T-helper 1 cell treated with Interleukin-12 subunit alpha and Interleukin-12 subunit beta and Interleukin-4 antibody, amounts not matched to agents 30 ng/mL and 1 ng/mL, for 36 hours (primary cell): ENCODE measurements around the gene TBC1D4. TPM values are rescaled to one million over a fixed set of nuclear protein-coding genes. Genes with fewer than 3 reads are reported as not detected.
"Not testable (repeated sequence)": the region's sequence is repeated elsewhere in the genome, so short reads cannot be mapped to it uniquely, and the experiment has no call there.

Experiments
- intact Hi-C: fragments of 100-400 bp; cut with micrococcal nuclease; formaldehyde crosslinking; loops from one replicate; pipeline ENCODE4 v1.15.1; 2024
- total RNA-seq: library from RNA; stranded (reverse); gene quantifications from 2 replicates; pipeline ENCODE4 v1.2.3, GENCODE V29; 2022

The TBC1D4 gene
- total RNA-seq, 1 donor from 2014 or later, result 11.9 TPM

- intact Hi-C loops, result no loop called here
Measured at GRCh38 chr13:75303263-75303662, 178.7 kb downstream of the TBC1D4 start.

DNA sequence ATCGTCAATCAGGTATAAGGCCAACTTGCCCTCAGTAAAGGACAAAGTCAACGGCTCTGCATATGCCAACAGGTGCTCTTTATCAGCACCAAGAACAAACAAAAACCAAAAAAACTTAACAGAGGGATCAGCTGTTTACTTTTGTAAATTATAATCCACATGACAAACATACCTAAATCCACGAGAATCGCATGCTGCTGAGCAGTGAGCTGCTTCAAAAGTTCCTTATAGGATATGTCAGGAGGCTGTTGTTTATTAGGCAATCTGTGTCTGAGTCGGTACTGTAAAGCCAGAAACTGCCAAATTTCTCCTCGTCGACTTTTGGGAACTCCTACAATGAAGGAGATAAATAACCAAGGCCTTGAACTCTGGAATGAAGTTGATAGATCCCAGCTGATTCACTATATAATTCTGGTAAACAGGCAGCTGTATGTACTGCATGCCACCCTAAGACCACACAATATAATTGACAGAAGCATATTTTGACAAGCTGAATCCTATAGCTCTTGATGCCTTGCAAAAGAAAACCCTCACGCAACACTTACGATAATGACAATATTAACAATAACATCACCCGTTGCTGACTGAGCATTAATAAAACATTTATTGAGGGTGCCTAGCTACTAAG is 179.8 kb downstream of the TBC1D4 start:
- intact Hi-C loops, result no loop called here

GRCh38 chr13:75299913-75300862 is 181.8 kb downstream of the TBC1D4 start:
- intact Hi-C loops, result loop anchor here (1.0 to 2.0 kb wide), 3 partner anchors 19 to 65 kb away; no protein-coding TSS in a partner anchor

DNA sequence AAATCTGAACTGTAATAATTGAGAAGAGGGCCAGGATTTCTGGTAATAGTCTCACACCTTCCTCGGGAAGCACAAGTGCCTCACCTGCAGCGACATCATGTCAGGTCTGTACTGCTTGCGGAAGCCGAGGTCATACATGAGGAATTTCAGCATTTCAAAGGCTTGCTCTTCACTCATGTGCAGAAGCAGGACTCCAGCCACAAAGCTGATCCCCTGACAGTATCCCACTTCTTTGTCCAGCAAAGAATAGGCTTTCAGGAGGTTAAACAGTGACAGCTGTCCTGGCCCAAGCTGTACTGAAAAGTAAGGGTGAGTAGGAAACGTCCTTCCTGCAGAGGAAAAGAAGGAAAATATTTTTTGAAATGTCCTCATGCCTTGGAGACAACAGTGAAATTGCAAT is 182.7 kb downstream of the TBC1D4 start:
- intact Hi-C loops, result no loop called here

DNA sequence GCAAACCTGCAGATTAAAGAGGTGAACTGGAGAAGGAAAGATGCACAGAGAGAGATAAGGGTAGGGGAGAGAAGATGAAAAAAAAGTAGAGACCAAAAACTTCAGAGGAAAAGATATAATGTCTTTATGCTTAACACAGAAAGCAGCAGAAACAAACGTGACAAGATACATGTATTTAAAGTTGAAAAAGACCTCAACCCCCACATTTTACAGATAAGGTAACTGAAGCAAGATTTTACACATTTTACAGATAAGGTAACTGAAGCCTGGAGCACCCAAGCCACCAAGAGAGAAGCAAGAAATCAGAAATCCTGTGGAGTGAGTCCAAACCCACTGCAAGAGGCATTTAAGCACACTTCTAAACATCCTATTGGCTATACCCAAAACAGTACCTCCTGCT is 185.3 kb downstream of the TBC1D4 start:
- intact Hi-C loops, result no loop called here

DNA sequence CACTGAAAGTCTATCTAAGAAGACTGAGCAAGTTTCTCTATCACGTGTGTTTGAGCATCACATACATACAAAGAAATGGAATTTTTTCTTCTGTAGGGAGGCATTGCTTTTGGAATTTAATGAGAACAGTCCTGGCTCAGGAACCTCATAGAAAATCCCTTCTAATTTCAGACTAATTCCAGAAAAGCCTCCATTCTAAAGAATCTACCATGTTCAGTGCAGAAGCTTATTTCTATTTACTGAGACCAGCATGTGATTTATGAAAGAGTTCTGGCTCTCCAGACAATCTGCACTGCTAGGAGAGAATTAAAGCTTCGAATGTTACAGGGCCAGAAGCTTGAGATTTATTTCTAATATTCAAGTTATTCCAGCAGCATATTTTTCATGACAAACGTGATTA is 186.8 kb downstream of the TBC1D4 start:
- intact Hi-C loops, result no loop called here

DNA sequence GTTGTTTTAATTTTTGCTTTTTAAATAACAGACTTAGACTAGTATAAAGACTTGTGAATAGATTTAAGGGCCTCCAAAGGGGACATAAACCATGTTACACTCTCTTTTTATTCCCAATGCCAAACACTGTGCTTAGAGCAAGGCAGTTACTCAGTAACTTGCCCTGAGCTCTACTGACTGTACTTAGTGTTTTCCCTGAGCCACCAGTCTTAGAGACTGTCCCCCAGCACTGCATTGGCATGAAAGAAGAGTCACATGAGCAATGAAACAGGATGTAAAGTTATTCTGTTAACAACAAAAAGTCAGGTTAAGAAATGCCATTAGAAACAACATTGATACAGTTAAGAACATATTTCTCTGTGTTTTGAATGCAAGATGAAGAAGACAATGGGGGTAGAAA is 187.9 kb downstream of the TBC1D4 start:
- intact Hi-C loops, result no loop called here

- intact Hi-C loops, result no loop called here
Measured at GRCh38 chr13:75285310-75285709, 196.7 kb downstream of the TBC1D4 start.

DNA sequence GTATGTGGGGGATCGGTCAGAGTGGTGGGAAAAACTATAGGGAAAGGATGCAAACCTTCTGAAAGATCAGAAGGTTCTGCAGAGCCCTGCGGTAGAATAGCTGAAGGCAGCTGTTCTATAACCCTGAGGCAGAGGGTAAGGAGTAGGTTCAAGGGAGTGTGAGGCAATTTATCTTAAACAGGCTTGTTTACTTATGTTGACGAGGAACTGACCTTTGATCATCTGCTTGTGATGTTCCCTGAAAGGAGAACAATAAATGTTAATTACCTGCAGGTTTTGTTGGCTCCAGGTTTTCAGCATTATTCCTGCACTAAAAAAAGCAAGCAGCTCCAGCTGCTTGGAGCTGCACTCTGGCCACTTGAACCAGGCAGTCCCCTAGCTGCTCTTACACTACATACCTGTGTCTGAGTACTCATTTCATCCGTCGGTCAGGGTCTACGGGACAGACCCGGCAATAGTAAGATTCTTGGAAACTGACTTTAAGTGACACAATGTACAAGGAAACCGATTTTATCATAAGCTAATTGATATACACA is 202.1 kb downstream of the TBC1D4 start:
- intact Hi-C loops, result no loop called here

DNA sequence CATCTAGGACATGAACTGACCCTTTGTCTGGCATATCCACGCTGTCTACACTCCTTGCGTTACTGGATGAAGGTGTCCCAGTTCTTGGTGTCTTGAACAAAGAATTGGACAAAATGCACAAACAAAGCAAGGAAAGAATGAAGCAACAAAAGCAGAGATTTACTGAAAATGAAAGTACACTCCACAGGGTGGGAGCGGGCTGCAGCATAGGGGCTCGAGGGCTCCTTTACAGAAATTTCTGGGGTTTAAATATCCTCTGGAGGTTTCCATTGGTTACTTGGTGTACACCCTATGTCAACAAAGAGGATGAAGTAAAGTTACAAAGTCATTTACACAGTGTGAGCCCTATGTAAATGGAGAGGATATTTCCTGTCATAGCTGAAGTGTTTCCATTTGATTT is 208.3 kb downstream of the TBC1D4 start:
- intact Hi-C loops, result not testable (repeated sequence)

- intact Hi-C loops, result no loop called here
Measured at GRCh38 chr13:75271846-75272245, 210.1 kb downstream of the TBC1D4 start.

DNA sequence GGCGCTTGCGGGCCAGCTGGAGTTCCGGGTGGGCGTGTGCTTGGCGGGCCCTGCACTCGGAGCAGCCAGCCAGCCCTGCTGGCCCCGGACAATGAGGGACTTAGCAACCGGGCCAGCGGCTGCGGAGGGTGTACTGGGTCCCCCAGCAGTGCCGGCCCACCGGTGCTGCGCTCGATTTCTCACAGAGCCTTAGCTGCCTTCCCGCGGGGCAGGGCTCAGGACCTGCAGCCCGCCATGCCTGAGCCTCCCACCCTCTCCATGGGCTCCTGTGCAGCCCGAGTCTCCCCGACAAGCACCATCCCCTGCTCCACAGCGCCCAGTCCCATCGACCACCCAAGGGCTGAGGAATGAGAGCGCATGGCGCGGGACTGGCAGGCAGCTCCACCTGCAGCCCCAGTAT is 213.5 kb downstream of the TBC1D4 start:
- intact Hi-C loops, result not testable (repeated sequence)

DNA sequence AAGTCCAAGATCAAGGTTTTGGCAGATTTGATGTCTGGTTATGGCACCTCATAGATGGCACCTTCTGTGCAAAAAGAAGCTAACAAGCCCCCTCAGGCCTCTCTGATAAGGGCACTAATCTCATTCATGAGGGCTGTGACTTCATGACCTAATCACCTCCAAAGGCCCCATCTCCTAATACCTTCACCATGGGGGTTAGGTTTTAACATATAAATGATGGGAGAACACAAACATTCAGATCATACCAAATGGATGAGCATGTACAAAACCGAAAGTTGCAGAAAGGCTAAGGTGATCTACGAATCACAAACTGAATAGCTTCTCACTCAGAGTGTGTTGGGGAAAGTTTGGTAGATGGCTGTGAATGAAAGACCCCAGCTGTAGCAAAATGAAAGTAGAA is 217.4 kb downstream of the TBC1D4 start:
- intact Hi-C loops, result no loop called here

- intact Hi-C loops, result no loop called here
Measured at GRCh38 chr13:75263741-75264407, 218.1 kb downstream of the TBC1D4 start.

- intact Hi-C loops, result loop anchor here (1.0 kb wide), 1 partner anchor 1423 kb away; no protein-coding TSS in a partner anchor
Measured at GRCh38 chr13:75258159-75258782, 223.7 kb downstream of the TBC1D4 start.

- intact Hi-C loops, result no loop called here
Measured at GRCh38 chr13:75256922-75257321, 225.0 kb downstream of the TBC1D4 start.

DNA sequence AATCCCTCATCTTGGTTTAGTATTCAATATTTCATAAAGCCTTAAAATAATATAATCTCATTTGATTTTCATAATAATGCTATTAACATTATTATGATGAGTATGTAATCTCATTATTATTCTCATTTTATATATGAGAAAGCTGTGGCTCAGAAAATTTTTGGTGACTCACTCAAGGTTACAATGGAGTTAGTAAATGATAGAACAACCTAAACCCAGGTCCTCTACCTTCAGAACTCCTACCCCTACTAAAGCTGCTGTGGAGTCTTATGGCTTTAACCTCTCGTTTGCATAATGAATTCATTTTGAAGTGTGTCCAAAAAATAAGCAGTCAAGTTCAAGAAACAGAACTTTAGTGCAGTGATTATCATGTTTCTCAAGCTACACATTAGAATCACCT is 226.3 kb downstream of the TBC1D4 start:
- intact Hi-C loops, result no loop called here

GRCh38 chr13:75255147-75255546 is 226.8 kb downstream of the TBC1D4 start:
- intact Hi-C loops, result no loop called here

GRCh38 chr13:75251188-75251587 is 230.8 kb downstream of the TBC1D4 start:
- intact Hi-C loops, result no loop called here

- intact Hi-C loops, result no loop called here
Measured at GRCh38 chr13:75250526-75251178, 231.3 kb downstream of the TBC1D4 start.

DNA sequence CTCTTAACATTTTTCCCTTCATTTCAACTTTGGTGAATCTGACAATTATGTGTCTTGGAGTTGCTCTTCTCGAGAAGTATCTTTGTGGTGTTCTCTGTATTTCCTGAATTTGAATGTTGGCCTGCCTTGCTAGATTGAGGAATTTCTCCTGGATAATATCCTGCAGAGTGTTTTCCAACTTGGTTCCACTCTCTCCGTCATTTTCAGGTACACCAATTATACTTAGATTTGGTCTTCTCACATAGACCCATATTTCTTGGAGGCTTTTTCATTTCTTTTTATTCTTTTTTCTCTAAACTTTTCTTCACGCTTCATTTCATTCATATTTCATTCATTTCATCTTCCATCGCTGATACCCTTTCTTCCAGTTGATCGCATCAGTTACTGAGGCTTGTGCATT is 236.4 kb downstream of the TBC1D4 start:
- intact Hi-C loops, result not testable (repeated sequence)
